NAMALWA (cell line): ENCODE results near the gene H1-8.
A peak's percentile ranks its signal among the peaks of the same experiment; 100 is the strongest.

ENCODE experiments used
- DNase-seq: peaks from one replicate; pipeline ENCODE4 v3.0.0-alpha.2; 2015; ENCODE audit warnings: low spot score

Gene H1-8

DNA sequence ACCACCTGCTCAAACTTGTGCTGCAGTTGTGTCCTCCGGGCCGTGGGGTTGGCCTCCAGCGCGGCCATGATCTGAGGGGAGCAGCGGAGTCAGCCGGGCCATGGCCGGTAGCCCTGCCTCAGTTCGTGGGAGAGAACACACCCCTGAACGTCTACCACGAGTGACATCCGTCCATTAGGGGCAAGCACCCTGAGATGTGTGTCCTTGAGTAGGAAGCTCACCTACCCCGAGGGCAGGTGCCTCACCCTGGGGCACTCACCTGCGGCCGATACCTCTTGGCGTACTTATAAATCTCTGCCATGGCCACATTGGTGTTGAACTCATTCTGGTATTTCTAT is 13.4 kb downstream of the H1-8 start:
- no peak for DNase-seq

DNA sequence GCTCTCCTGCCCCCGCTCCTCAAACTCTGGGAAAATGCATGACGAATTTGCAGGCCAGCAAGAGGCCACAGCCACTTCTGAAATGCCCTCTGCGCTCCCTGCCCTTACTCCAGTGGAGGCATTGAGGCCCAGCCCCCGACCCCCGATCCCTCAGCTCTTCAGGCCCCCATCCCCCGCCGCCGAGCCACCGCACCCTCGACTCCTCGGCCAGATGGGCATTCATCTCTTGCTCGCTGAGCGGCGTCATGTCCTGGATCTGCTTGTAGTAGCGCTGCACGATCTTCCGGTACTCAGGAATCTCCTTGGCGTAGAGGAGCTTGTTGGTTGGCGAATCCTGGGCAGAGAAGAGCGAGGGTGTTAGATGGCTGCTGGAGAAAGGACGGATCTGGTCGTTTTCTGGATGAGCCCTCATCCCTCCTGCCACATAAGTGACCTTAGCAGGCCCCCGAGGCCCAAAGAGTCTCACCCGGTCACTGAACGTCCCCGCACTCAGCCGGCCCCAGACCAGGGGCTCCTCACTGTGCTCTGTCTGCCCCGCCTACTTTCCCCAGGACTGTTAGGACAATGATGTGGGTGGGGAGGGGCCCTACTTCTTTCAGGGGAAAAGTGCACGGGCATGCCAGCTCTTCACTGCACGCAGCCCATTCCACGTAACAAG is 14.0 kb downstream of the H1-8 start:
- DNase-seq = no peak

DNA sequence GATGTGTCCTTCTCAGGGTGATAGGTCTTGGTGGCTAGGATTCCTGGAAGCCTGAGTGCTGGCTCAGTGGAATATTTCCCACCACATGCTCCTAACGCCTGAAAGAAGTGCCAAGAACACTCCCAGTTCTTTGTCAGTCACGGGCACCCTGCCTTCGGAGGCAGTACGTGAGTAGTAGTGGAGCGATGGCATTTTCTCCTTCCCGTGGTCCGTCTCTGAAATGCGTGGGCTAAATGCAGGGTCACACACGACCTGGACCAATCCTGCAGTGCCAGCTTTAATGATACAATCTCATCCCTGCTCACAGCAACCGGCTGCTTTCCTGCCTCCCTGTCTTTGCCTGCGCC is 14.5 kb downstream of the H1-8 start:
- DNase-seq = no peak

DNA sequence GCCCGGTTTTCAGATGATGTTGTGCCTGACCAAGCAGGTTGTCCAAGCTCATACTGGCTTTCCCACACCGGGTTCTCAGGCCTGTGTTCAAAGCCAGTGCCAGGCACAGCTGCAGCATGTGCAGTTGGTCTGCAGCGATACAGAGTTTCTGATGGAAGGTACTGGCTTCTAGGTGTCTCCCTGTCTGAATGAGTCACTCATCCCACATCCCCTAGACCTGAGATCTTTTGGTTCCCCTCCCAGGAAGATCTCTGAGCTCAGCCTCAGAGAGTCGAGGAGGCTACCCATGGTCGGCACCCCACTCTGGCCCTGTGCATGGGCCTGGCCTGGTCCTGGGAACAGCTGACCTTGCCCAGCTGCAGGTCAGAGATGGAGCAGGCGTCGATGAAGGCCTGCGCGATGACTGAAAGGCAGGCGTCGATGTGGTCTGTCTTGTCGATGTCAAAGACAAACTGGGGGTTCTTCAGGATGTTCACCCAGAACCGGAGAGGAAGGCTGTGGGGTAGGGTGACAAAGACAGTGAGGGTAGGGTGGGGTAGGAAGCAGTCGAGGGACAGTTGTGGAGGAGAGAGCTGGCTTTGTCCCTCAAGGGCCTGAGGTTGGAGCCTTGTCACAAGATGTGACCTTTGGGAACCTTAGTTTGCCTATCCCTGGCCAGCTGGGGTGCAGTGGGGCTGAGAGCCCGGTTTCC is 15.3 kb downstream of the H1-8 start:
- no peak for DNase-seq

DNA sequence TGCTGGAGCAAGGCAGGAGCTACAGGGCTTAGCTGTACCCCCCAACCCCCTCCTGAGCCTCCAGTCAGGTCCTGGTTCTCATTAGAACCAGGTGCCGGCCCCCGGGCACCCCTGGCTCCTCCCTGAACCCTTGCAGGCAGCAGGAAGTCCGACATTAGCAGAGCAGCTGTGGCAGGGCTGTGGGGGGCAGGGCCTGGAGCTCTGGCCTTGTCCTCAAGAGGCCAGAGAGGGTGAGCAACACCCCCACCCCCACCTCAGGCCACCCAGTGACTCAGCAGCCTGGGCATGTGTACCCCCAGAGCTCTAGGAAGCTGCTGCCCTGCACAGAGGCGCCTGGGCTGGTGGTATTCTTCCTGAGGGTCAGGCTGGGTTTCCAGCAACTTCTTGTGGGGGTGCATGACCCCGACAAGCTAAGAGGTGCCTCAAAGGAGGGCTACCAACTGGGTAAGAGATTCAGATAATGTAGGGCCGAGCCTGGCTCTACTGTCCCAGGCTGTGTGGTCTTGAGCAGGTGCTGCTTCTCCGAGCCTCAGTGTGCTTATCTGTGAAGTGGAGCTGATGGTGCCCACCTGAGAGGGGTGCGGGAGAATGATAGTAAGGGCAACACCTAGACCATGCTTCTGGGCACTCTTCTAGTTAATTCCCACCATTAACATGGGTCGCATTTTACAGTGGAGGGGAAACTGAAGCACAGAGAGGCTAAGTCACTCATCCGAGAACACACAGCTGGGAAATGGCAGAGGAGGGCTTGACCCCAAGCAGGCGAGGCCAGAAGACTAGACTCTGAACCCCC is 16.0 kb downstream of the H1-8 start:
- peak; percentile 63 for DNase-seq

DNA sequence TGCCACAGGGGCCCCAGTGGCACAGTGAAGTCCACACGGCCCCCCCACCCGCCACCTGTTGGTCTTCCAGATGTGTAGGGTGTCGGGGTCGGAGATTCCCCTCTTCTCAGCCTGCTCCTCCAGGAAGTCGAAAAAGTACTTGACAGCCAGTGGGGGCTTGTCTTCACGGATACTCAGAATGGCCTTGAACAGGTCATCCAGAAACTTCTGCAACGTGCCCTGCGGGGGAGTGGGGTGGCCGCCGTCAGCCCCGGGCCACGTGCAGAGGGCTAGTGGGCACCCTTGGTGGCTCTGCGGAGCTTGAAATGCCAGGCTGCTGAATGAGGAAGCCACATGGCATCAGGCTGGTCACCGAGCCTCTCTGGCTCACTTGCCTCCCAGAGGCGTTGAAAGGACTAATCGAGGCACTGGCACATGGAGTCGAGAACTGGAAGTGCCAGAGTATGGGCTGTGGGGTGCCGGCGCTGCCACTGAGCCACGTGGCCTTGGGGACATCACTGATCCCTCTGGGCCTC is 16.6 kb downstream of the H1-8 start:
- no peak for DNase-seq

DNA sequence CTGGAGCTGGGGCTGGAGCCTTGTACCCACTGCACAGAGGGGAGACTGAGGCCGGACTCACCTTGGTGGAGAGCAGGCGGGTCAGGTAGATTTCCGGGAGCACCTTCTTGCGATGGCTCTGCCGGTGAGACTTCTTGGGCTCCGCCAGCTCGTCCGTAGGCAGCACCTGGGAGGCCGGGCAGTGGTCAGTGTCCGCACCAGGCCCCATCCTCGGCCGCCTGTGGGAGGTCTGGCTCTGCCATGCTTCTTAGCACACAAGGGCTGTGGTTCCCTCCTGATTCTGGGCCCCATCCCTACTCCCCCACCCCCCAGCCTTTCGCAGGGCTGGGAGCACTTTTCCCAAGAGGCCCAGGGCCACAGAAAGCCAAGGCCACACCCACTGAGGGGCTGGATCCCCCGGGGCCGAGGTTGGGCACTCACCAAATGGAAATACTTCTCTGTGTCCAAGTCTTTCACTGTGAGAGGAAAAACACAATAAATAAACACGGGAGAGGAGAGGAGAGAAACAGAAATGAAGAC is 17.4 kb downstream of the H1-8 start:
- no peak for DNase-seq

DNA sequence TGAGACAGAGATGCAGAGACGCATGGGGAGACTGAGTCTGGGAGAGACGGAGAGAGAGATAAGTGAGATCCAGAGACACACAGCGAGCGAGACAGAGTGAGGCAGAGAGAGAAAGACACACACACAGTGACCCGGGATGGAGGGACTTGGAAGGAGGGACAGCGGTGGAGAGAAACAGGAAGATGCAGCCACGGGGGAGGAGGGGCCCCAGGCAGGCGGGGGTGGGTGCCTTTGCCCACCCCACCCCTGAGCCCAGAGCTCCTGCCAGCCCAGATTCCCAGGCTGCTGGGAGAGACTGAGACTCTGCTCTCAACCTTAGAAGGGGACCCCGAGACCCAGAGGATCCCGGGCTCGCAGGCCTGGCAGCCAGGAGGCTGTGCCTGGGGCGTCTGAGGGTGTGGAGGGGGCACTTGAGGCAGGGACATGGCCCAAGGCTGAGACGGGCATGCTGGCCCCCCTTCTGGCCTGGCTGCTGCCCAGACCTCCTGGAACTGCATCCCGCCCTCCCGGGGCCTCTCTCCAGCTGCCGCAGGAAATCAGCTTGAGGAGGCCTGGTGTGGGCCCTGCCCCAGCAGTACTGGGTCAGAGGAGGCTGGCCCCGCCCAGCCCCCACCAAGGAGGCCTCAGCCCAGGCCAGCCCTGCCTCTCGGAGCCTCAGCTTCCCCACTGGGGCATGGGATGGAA is 18.1 kb downstream of the H1-8 start:
- DNase-seq = no peak

DNA sequence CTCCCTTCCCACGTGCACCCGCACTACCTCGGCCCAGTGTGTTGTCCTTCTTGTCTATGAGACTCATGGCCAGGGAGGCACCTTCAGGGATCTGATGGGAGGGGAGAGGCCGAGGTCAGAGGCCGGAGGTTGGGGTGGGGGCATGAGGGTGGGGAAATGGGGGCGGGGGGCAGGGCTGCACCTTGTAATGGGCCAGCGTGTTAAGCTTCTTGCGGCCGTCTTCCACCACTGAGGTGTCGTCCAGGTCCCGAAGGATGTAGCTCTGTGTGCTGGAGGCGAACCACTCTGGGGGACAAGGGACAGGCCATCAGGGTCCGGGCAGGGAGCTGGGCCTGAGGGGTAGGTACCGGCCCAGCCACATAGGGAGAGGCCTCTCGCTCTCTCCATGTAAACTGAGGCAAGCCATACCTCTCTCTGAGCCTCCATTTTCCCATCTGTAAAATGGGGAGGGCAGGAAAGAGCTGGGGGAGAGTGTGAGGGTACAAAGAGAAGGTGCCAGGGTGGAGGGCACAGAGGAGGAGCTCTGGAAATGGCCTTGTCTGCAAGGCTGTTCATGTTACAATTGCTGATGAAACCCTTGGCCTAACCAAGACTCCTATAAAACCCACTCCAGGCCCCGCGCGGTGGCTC is 18.8 kb downstream of the H1-8 start:
- no peak for DNase-seq

DNA sequence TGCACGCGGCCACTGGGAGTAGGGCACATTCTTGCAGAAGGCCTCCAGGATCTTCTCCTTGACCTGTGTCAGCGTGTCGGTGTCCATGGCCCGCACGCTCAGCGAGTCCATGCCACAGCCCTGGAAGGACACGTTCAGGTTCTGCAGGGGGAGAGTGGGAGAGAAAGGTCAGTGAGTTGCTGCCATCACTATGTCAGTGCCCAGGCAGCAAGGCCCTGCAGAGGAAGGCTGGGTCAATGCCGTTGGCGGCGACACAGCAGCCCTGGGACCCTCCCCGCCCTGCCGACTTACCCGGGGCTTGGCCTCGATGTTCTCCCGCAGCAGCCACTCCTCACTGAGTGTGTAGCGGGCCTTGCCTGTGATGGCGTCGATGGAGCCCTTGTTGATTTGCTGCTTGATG is 19.8 kb downstream of the H1-8 start:
- DNase-seq = no peak

DNA sequence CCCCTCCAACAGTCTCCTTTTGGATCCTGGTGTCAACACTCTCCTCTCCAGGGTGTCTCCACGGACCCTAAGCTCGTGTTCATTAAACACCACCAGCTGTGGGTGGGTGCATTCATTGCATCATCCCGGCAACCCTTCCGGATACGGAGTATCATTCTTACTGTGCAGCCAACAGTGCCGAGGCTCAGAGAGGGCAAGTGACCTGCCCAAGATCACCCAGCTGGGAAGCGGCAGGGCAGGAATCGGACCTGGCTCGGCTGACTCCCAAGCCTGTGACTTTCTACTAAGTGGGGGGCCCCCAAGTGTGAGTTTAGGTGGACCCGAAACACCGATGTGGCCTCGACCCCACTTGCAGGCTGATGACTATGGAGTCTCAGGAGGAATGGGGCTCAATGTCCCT is 20.4 kb downstream of the H1-8 start:
- DNase-seq = no peak

DNA sequence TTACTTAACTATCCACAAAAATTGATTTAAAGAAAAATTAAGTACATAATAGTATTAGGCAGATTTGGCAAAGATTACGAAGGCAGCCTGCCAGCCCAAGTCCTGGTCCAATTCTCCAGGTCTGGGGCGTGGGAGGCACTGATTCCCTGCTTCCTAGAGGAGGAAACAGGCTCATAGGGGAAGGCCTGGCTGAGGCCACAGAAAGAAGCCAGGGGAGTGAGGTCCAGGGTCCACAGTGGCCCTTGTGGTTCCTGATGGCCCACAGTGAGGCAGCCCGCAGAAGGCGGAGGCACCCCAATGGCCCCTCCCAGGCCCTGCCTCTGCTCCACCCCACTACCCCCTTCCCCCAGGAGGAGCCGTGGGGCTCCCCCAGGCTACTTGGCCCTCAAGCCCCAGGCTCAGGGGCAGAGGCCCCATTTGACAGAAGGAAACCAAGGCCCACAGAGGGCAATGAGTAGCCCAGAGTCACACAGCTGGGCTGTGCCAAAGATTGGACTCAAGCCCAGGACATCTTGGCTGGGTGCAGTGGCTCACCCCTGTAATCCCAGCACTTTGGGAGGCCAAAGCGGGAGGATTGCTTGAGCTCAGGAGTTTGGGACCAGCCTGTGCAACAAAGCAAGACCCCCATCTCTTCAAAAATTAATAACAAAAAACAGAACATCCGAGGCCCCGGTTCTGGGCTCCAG is 21.0 kb downstream of the H1-8 start:
- no peak for DNase-seq

DNA sequence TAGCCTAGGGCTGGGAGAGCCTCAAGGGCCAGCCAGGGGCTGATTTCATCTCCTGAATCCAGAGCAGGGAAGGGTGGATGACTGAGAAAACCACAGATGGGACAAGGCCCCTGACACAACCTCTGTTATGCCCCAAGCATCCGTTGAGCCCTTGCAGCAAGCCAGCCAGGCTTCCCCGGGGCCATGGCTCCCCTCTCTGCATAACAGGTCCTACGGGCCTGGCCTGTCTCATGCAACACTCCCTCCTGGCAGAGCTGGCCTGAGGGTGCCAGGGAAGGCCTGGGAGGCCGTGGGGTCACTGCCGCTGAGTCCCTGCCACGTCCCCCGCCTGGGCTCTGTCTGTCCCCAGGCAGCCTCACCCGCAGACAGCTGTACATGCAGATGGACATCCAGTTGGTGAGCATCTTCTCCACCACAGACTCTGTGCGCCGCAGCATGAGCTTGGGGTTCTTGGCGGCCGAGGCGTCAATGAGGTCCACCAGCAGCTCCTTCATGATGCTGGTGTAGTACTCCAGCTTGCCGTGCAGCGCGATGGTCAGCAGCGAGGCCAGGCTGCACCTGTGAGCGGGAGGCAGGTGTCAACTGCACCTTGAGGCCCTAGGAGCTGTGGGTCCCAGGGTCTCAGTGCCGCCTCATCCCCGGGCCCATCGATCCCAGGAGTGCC is 22.1 kb downstream of the H1-8 start:
- no peak for DNase-seq

DNA sequence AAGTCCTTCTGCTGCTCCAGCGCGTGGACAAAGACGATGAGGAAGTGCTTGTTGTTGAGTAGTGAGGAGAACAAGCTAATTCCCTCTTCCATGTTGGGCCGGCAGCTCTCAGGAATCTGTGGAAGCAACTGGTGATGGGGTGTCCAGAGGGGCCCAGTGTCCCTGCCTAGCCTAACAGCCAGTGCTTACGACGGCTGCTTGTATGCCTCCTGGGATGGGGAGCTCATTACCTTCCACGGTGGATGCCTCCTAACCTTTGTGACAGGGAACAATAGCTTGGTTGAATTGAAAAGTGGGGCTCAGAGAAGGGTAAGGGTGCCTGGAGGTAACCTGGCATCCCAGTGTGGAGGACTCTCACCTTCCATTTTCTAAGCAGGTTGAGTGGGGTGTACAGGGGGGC is 22.9 kb downstream of the H1-8 start:
- DNase-seq = no peak

DNA sequence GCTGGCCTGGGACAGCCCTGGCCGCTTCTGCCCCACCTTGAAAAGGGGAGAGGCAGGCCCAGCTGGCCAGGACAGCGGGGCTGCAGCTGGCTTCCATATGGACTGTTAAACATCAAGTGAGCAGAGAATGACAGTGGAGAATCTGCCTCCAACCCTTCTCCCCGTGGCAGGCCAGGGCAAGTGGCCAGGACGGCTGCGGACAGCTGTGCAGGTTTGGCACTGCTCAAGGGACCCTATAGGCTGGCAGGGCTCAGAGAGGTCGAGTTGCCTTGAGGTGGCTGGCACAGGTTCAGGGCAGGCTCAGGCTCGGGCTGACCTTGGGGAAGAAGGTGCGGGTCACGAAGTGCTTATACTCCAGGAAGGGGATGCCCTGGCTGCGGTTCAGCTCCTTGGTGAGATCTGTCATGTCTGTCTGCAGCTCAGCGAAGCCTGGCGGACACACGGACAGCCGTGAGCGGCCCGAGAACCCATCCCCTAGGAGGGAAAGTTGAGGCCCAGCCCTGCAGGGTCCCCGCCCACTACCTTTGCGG is 24.3 kb downstream of the H1-8 start:
- DNase-seq = no peak

DNA sequence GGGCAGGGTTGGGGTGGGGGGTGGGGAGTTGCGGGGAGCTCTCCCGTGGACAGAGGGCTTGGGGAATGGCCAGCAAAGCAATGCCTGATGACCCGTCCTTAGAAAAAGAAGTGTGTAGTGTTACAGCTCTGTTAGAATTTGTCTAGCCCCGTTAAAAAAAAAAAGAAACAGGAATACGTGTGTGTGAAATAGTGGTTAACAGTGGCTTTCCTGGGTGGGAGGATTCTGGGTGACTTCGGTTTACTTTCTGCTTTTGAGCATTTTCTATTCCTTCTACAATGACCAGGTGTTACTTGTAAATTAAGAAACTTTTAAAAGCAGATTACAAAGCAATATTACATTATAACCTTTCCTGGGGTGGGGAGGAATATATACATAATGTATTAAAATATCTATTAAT is 25.0 kb downstream of the H1-8 start:
- DNase-seq = no peak

DNA sequence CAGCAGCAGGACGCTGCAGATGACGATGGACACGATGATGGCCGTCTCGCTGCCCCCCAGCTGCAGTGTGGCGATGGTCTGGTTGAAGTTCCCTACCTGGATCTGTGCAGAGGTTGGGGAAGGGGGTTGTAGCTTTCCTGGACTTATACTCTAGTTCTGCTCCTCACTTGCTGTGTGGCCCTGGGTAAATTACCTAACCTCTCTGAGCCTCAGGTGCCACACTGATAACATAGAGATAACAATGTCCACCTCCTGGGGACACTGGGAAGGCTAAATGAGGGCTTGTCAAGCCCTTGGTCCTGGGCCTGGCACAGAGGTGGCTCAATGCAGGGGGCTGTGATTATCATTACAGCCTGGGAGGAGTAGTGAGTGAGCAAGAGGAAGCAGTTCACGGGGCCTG is 26.9 kb downstream of the H1-8 start:
- no peak for DNase-seq

DNA sequence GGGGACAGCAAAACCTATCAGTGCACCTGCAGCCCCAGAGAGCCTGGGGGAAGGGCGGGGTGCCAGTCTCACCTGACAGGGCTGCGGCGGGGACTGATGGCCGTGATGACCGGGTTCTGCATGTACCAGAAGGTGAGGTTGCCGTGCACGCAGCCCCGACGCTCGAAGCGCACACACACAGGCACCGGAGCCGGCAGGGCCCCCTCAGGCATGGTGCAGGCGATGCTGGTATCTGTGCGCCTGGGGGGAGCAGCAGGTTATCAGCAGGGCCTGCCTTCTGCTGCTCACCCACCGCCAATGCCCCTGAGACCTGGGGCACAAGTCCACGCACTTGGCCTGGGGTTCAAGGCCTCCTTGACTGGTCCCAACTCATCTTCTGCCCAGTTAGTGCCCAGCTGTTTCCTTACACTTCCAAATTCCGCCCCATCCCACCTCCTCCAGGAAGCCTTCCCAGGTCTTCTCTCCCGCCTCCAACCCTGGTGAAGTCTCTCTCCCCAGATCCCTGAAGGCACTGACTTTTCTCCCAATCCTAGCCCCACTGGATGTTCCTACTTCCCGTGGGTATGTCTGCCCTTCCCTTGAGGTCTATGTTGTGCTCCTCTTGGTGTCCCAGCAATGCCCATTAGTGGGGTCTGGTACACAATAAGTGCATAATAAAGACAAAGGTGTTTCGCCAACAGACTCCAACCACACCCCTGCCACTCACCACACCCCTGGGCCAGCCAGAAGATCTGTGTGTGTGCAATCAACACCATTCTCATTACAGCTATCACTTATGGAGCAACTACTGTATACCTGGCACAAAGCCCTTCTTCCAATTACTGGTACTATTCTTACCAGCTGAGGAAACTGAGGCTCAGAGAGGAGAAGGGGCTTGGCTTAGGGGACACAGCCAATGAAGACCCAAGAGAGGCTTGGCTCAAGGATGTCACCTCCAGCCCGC is 28.9 kb downstream of the H1-8 start:
- no peak for DNase-seq

DNA sequence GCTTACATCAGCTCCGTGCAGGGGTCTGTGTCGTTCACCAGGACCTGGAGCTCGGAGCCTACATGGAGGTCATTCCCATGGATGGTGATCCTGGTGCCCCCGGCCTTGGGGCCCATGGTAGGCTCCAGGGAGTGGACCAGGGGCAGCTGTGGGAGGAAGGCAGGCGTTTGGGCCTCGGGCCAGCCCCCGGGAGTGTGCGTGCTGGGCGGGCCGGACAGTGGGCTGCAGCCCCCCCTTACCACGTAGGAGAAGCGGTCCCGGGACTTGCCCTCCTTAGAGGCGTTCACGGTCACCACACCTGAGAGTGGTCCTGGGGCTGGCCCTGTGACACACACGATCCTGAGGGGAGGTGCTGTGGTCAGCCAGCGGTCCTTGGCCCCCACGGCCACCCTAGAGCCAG is 29.6 kb downstream of the H1-8 start:
- no peak for DNase-seq
